ENCODE data around the gene ANKRD39.
"Not testable (repeated sequence)": the region's sequence is repeated elsewhere in the genome, so short reads cannot be mapped to it uniquely, and the experiment has no call there.

The ANKRD39 gene

GRCh38 chr2:96857667-96858372 lies at the start of gene ANKRD39:
Gene ANKRD39, minus strand, starts transcription at chr2:96858016. Its CDS starts 29 bp downstream, at chr2:96857987.
- peak; percentile 95 for DNase-seq (ENCODE audit: low read depth)

- no peak for DNase-seq (ENCODE audit: low read depth)
Observed at GRCh38 chr2:96906729-96907114, 48.9 kb upstream of the ANKRD39 start.

- DNase-seq (ENCODE audit: low read depth) = no peak
Observed at GRCh38 chr2:96903815-96904214, 46.0 kb upstream of the ANKRD39 start.

GRCh38 chr2:96903318-96903717 lies 45.5 kb upstream of the ANKRD39 start:
- DNase-seq (ENCODE audit: low read depth) = no peak

GRCh38 chr2:96900237-96900636 lies 42.4 kb upstream of the ANKRD39 start:
- DNase-seq (ENCODE audit: low read depth) = no peak

GRCh38 chr2:96899413-96899741 lies 41.6 kb upstream of the ANKRD39 start:
- DNase-seq (ENCODE audit: low read depth) = no peak

GRCh38 chr2:96898641-96899412 lies 41.0 kb upstream of the ANKRD39 start:
- DNase-seq (ENCODE audit: low read depth) = no peak

GRCh38 chr2:96898135-96898505 lies 40.3 kb upstream of the ANKRD39 start:
- no peak for DNase-seq (ENCODE audit: low read depth)

GRCh38 chr2:96897491-96898134 lies 39.8 kb upstream of the ANKRD39 start:
- DNase-seq (ENCODE audit: low read depth) = no peak

- DNase-seq (ENCODE audit: low read depth) = no peak
Observed at GRCh38 chr2:96895746-96896651, 38.2 kb upstream of the ANKRD39 start.

GRCh38 chr2:96895032-96895745 lies 37.4 kb upstream of the ANKRD39 start:
- DNase-seq (ENCODE audit: low read depth) = no peak

- DNase-seq (ENCODE audit: low read depth) = no peak
Observed at GRCh38 chr2:96894151-96894531, 36.3 kb upstream of the ANKRD39 start.

GRCh38 chr2:96893289-96894150 lies 35.7 kb upstream of the ANKRD39 start:
- DNase-seq (ENCODE audit: low read depth) = no peak

- DNase-seq (ENCODE audit: low read depth) = no peak
Observed at GRCh38 chr2:96891591-96892333, 33.9 kb upstream of the ANKRD39 start.

GRCh38 chr2:96890726-96891385 lies 33.0 kb upstream of the ANKRD39 start:
- DNase-seq (ENCODE audit: low read depth) = no peak

- no peak for DNase-seq (ENCODE audit: low read depth)
Observed at GRCh38 chr2:96890252-96890651, 32.4 kb upstream of the ANKRD39 start.

- not testable (repeated sequence) for DNase-seq (ENCODE audit: low read depth)
Observed at GRCh38 chr2:96889502-96889901, 31.7 kb upstream of the ANKRD39 start.

- no peak for DNase-seq (ENCODE audit: low read depth)
Observed at GRCh38 chr2:96888072-96889011, 30.5 kb upstream of the ANKRD39 start.

Measured in stimulated activated CD8-positive, alpha-beta memory T cell treated with anti-CD3 and anti-CD28 coated beads, Interleukin-4, amount 100 ng/mL, for 24 hours (primary cell).